ENCODE results near the gene SATB2.

SATB2 gene

GRCh38 chr2:199315299-199316179 is 142.2 kb downstream of the SATB2 start:
- no peak for DNase-seq

GRCh38 chr2:199312931-199313330 is 144.8 kb downstream of the SATB2 start:
- no peak for DNase-seq

GRCh38 chr2:199310771-199311585 is 146.8 kb downstream of the SATB2 start:
- no peak for DNase-seq

- DNase-seq = peak; percentile 96
Measured at GRCh38 chr2:199309973-199310372, 147.8 kb downstream of the SATB2 start.

GRCh38 chr2:199309411-199309810 is 148.3 kb downstream of the SATB2 start:
- DNase-seq = peak; percentile 79 to 85

GRCh38 chr2:199308567-199308966 is 149.2 kb downstream of the SATB2 start:
- no peak for DNase-seq

GRCh38 chr2:199307461-199307860 is 150.3 kb downstream of the SATB2 start:
- no peak for DNase-seq

GRCh38 chr2:199306116-199306515 is 151.6 kb downstream of the SATB2 start:
- no peak for DNase-seq

- DNase-seq = no peak
Measured at GRCh38 chr2:199303728-199304177, 154.0 kb downstream of the SATB2 start.

GRCh38 chr2:199302851-199303250 is 154.9 kb downstream of the SATB2 start:
- DNase-seq = no peak

GRCh38 chr2:199288424-199288823 is 169.3 kb downstream of the SATB2 start:
- no peak for DNase-seq

- no peak for DNase-seq
Measured at GRCh38 chr2:199282309-199282708, 175.4 kb downstream of the SATB2 start.

- DNase-seq = no peak
Measured at GRCh38 chr2:199279146-199279545, 178.6 kb downstream of the SATB2 start.

GRCh38 chr2:199278099-199278498 is 179.6 kb downstream of the SATB2 start:
- DNase-seq = no peak

GRCh38 chr2:199273042-199273511 is 184.7 kb downstream of the SATB2 start:
- DNase-seq = no peak

- DNase-seq = no peak
Measured at GRCh38 chr2:199261936-199262335, 195.8 kb downstream of the SATB2 start.

GRCh38 chr2:199261239-199261638 is 196.5 kb downstream of the SATB2 start:
- DNase-seq = no peak

- DNase-seq = no peak
Measured at GRCh38 chr2:199259671-199260070, 198.1 kb downstream of the SATB2 start.

GRCh38 chr2:199258291-199258690 is 199.4 kb downstream of the SATB2 start:
- DNase-seq = peak in 1 of 2 experiments; percentile 15

GRCh38 chr2:199257261-199258224 is 200.2 kb downstream of the SATB2 start:
- DNase-seq = peak in 1 of 2 experiments; percentile 35

GRCh38 chr2:199230091-199230490 is 227.6 kb downstream of the SATB2 start:
- DNase-seq = no peak
